Lower leg skin (tissue), 4 donors: Measurements from ENCODE around the gene EYS. TPM values are rescaled to one million over a fixed set of nuclear protein-coding genes. Genes with fewer than 3 reads are reported as not detected.

Experiments
- DNase-seq, 2 donors: peaks; one replicate each; pipeline ENCODE4 v3.0.0-alpha.2; 2019; ENCODE audit warnings: low spot score in 2 of 2
- H3K4me3 ChIP-seq: fragments of 200-600 bp; sonication (generic); 2 replicates; pipeline ENCODE4 v1.5.1; 2017; ENCODE audit warnings: mild to moderate bottlenecking, low read depth; ENCODE audit not compliant: poor library complexity, severe bottlenecking
- CTCF ChIP-seq, 3 donors: fragments of 450-650 bp; IDR thresholded peaks; one replicate each; pipeline ENCODE4 v1.5.1; 2016; ENCODE audit warnings: antibody characterized with exemption in 3 of 3, mild to moderate bottlenecking in 3 of 3, moderate library complexity in 2 of 3
- POLR2A ChIP-seq, 2 donors: fragments of 450-650 bp; IDR thresholded peaks; one replicate each; pipeline ENCODE4 v1.6.1; 2016 to 2017; ENCODE audit warnings: antibody characterized with exemption in 2 of 2, mild to moderate bottlenecking in 1 of 2, moderate library complexity in 1 of 2
- WGBS, 2 donors: methylation state at CpG; one replicate each; pipeline ENCODE4 v1.1.5; 2018; 5-methylcytosine and 5-hydroxymethylcytosine counted together
- intact Hi-C: fragments of 100-400 bp; cut with DNase I; formaldehyde crosslinking; loops from one replicate; pipeline ENCODE4 v1.15.0; 2023; ENCODE audit warnings: low total_unique reads
- total RNA-seq, 4 donors: library from RNA; depleted of rRNA; stranded (reverse); fragments of >200 nt; gene quantifications; one replicate each; pipeline ENCODE4 v1.1.0, GENCODE V29; 2016

The EYS gene
- total RNA-seq, 4 donors from 2014 or later: 0.04 TPM; not detected in 3

GRCh38 chr6:64713175-64713574, 993.9 kb downstream of the EYS start:
- WGBS, 2 donors: 69 to 70% methylated on average over 1 of the region's 1 CpG
- H3K4me3 ChIP-seq: no peak overlapping the region
- intact Hi-C loops: no loop called here
- DNase-seq: no peak
- TF ChIP-seq CTCF (IDR thresholded peaks at IDR 0.05): no peak
- no peak for TF ChIP-seq POLR2A (IDR thresholded peaks at IDR 0.05)

DNA sequence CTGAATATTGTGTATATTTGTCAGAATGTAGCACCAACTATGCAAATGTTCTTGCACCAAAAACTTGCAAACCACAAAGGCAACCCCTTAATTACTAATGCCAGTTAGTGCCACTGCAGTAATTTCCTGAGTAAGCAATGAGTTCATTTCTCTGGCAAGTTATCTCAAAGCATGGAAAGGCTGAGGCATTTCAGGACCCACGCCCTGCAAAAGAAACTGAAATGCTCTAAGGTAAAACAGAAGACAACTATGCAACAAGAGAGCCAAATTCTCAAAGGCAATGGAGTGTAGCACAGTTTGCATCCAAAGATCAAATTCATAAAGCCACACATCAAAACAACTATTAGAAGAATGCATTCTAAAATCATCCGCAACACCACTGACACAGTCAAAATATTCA, 994.4 kb downstream of the EYS start:
- no peak for DNase-seq
- intact Hi-C loops: no loop called here
- 36 to 43% methylated on average over 2 of the region's 2 CpGs for WGBS, 2 donors
- H3K4me3 ChIP-seq: no peak overlapping the region
- TF ChIP-seq POLR2A (IDR thresholded peaks at IDR 0.05) (no peak), CTCF (IDR thresholded peaks at IDR 0.05) (no peak)

DNA sequence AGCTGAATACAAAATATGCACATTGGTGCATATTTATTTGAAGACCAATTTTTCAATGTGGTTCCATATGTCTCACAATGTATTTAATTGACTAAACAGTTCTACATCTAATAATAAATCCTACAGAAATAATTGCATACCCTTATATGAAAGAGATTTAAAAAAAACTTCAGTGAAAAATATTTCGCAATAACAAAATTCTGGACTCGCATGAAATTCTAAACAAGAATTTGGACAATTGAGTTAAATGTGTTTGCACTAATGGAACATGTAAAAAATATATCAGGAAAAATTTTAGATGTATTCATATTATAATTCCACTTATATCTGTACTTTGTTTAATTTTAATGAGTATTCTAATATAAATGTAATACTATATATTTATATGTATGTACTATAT, 1003.1 kb downstream of the EYS start:
- no peak for TF ChIP-seq POLR2A (IDR thresholded peaks at IDR 0.05)
- TF ChIP-seq CTCF (IDR thresholded peaks at IDR 0.05): no peak
- DNase-seq: no peak
- no peak overlapping the region for H3K4me3 ChIP-seq
- WGBS, 2 donors: 50 to 77% methylated on average over 2 of the region's 2 CpGs
- intact Hi-C loops: no loop called here

- TF ChIP-seq POLR2A (IDR thresholded peaks at IDR 0.05) (no peak), CTCF (IDR thresholded peaks at IDR 0.05) (no peak)
- WGBS, 2 donors: 97 to 100% methylated on average over 1 of the region's 1 CpG
- DNase-seq: no peak
- no peak overlapping the region for H3K4me3 ChIP-seq
- intact Hi-C loops: no loop called here
Measured at GRCh38 chr6:64696053-64696452, 1011.0 kb downstream of the EYS start.

DNA sequence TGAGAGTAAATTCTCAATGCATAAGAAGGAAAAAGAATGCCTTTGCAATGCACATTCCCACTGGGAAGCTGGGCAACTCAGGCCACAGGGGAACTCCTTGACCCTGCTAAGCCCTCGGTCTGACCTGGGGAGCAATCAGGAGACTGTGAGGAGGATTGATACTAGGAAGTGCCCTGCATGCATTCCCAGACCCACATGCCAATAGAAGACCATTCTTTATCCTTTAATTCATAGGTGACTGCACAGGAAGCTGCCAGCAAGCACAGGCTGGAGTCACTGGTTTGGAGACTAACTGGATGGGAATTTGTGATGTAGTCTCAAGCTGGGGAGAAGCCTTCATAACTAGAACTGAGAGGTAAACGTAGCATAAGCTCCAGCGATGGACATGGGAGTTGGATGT, 1012.7 kb downstream of the EYS start:
- TF ChIP-seq POLR2A (IDR thresholded peaks at IDR 0.05): no peak
- no peak overlapping the region for H3K4me3 ChIP-seq
- intact Hi-C loops: no loop called here
- DNase-seq: no peak
- 77 to 88% methylated on average over 3 of the region's 3 CpGs for WGBS, 2 donors

GRCh38 chr6:64691064-64691463, 1016.0 kb downstream of the EYS start:
- intact Hi-C loops: no loop called here
- 83 to 89% methylated on average over 3 of the region's 3 CpGs for WGBS, 2 donors
- DNase-seq: no peak
- TF ChIP-seq POLR2A (IDR thresholded peaks at IDR 0.05) (no peak), CTCF (IDR thresholded peaks at IDR 0.05) (no peak)
- H3K4me3 ChIP-seq: no peak overlapping the region
